GM12878 (cell line): ENCODE measurements around the gene RGS6. TPM values are rescaled to one million over a fixed set of nuclear protein-coding genes. Genes with fewer than 3 reads are reported as not detected.

Experiments
- ATAC-seq: fragments of 200-7000 bp; cut with Tn5 transposase; 3 replicates; pipeline ENCODE4 v1.9.1; 2020; ENCODE audit warnings: mild to moderate bottlenecking, moderate library complexity
- Bru-seq: library from RNA; stranded (reverse); fragments of 400-500 nt; gene quantifications from one replicate; lab custom pipeline; 2021; lab: Mats Ljungman, UMichigan
- BruChase-seq, 2 experiments: library from RNA; stranded (reverse); fragments of 400-500 nt; gene quantifications; one replicate each; lab custom pipeline; 2021; lab: Mats Ljungman, UMichigan
- BruUV-seq: library from RNA; stranded (reverse); fragments of 400-500 nt; replicated peaks from 2 replicates; lab custom pipeline; 2021; lab: Mats Ljungman, UMichigan
- CTCF ChIA-PET: fragments of 300-600 bp; sonication (Branson Sonifier 250); formaldehyde crosslinking; extraction: SDS; loops from one replicate; lab custom pipeline; 2021; ENCODE audit warnings: inconsistent platforms; lab: Yijun Ruan, JAX
- POLR2A ChIA-PET: fragments of 350-600 bp; formaldehyde crosslinking; extraction: SDS; loops from one replicate; lab custom pipeline; 2021; ENCODE audit warnings: inconsistent platforms; lab: Charles Lee
- RAD21 ChIA-PET: fragments of 300-600 bp; sonication (Branson Sonifier 250); formaldehyde crosslinking; loops from one replicate; lab custom pipeline; 2023; ENCODE audit warnings: antibody characterized with exemption; ENCODE audit not compliant: unreplicated experiment; lab: Charles Lee
- SMC1A ChIA-PET: fragments of 300-600 bp; sonication (Branson Sonifier 250); formaldehyde crosslinking; loops from one replicate; lab custom pipeline; 2023; ENCODE audit not compliant: unreplicated experiment, uncharacterized antibody; lab: Charles Lee
- DNase-seq: peaks from one replicate; pipeline ENCODE4 v3.0.0-alpha.2; 2011; ENCODE audit warnings: low read depth, low spot score
- FAIRE-seq: peaks from 3 replicates; lab custom pipeline; 2011; peaks lifted over from hg19 to GRCh38; lab: Jason Lieb, UNC
- H2AFZ ChIP-seq: 2 replicates; pipeline ENCODE4 v1.6.0; 2011; ENCODE audit warnings: low read depth, low read length, control low read depth; ENCODE audit not compliant: control insufficient read depth
- H3K27ac ChIP-seq: 2 replicates; pipeline ENCODE4 v1.5.1; 2011; ENCODE audit warnings: control low read depth; ENCODE audit not compliant: control insufficient read depth, insufficient read depth
- H3K27me3 ChIP-seq, 2 experiments: replicated peaks in 1 of 2; 2 replicates each; pipeline versions ENCODE4 v1.6.0 to v1.6.1; 2011; ENCODE audit warnings: low read length in 1 of 2; ENCODE audit not compliant: control insufficient read depth in 2 of 2, insufficient read depth in 2 of 2
- H3K36me3 ChIP-seq, 2 experiments: 2 replicates each; pipeline ENCODE4 v1.5.1; 2011; ENCODE audit warnings: low read length in 1 of 2; ENCODE audit not compliant: control insufficient read depth in 2 of 2, insufficient read depth in 2 of 2
- H3K4me1 ChIP-seq: 2 replicates; pipeline ENCODE4 v1.6.1; 2011; ENCODE audit warnings: mild to moderate bottlenecking, low read length, moderate library complexity, mixed read lengths; ENCODE audit not compliant: control insufficient read depth, insufficient read depth
- H3K4me2 ChIP-seq: 2 replicates; pipeline ENCODE4 v1.6.0; 2011; ENCODE audit warnings: control low read depth; ENCODE audit not compliant: control insufficient read depth, insufficient read depth
- H3K4me3 ChIP-seq: fragments of 200-600 bp; sonication (generic); 2 replicates; pipeline ENCODE4 v1.5.1; 2016
- H3K79me2 ChIP-seq: 2 replicates; pipeline ENCODE4 v1.6.0; 2011; ENCODE audit warnings: low read length; ENCODE audit not compliant: control insufficient read depth, insufficient read depth
- H3K9ac ChIP-seq: 2 replicates; pipeline ENCODE4 v1.8.0; 2011; ENCODE audit warnings: low read length, control low read depth, mixed read lengths; ENCODE audit not compliant: control insufficient read depth, insufficient read depth
- H3K9me3 ChIP-seq: replicated peaks from 3 replicates; pipeline ENCODE4 v1.5.1; 2011; ENCODE audit warnings: mild to moderate bottlenecking, low read length; ENCODE audit not compliant: control insufficient read depth, insufficient read depth
- H4K20me1 ChIP-seq: 2 replicates; pipeline ENCODE4 v1.6.0; 2011; ENCODE audit not compliant: control insufficient read depth, insufficient read depth
- CEBPB ChIP-seq, 2 experiments: fragments of 150-350 bp in 1 of 2; IDR thresholded peaks; 2 replicates each; pipeline ENCODE4 v1.6.1; 2012 to 2014; ENCODE audit warnings: low read depth in 2 of 2, low read length in 2 of 2, borderline replicate concordance in 1 of 2, inconsistent platforms in 1 of 2
- CUX1 ChIP-seq: IDR thresholded peaks from 2 replicates; pipeline ENCODE4 v1.6.1; 2012; ENCODE audit warnings: improper control_type of control experiment, low read depth, low read length; ENCODE audit not compliant: insufficient replicate concordance
- GABPA ChIP-seq: IDR thresholded peaks from 2 replicates; pipeline ENCODE4 v1.6.1; 2014; ENCODE audit warnings: antibody characterized with exemption, low read depth, mild to moderate bottlenecking, inconsistent platforms
- NFYA ChIP-seq: IDR thresholded peaks from 2 replicates; pipeline ENCODE4 v1.6.1; 2011; ENCODE audit warnings: low read depth, mild to moderate bottlenecking, low read length, improper control_type of control experiment, borderline replicate concordance
- NRF1 ChIP-seq: conservative IDR thresholded peaks from 2 replicates; pipeline ENCODE4 v1.6.1; 2011; ENCODE audit warnings: mild to moderate bottlenecking, low read depth, low read length, improper control_type of control experiment
- SP1 ChIP-seq: IDR thresholded peaks from one replicate; pipeline ENCODE4 v1.6.1; 2011; ENCODE audit warnings: low read depth, low read length
- SUZ12 ChIP-seq: fragments of 200-600 bp; sonication (generic); IDR thresholded peaks from one replicate; pipeline ENCODE4 v1.6.1; 2018; ENCODE audit warnings: antibody characterized with exemption, mild to moderate bottlenecking; ENCODE audit not compliant: unreplicated experiment
- WGBS: methylation state at CpG from one replicate; pipeline ENCODE4 v1.1.6; 2016; ENCODE audit warnings: low lambda C conversion rate; ENCODE audit not compliant: insufficient replicate concordance, insufficient coverage; ENCODE audit errors: missing lambda C conversion rate; 5-methylcytosine and 5-hydroxymethylcytosine counted together
- in situ Hi-C: fragments of 300-500 bp; cut with MboI; formaldehyde crosslinking; loops from 9 replicates; pipeline ENCODE4 v1.14.3; 2018; ENCODE audit warnings: mixed read lengths
- intact Hi-C: fragments of 100-400 bp; cut with micrococcal nuclease; formaldehyde crosslinking; loops from one replicate; pipeline ENCODE4 v1.14.2; 2022; ENCODE audit not compliant: unreplicated experiment
- long read RNA-seq, 2 experiments: library from polyadenylated mRNA; unstranded; transcript quantifications; one replicate each; pipeline ENCODE4 v2.0.0, GENCODE V29; 2019 to 2020
- polyA minus RNA-seq, 3 experiments: library from RNA; depleted of rRNA, polyadenylated mRNA; stranded (reverse); fragments of >200 nt; gene quantifications; 2 replicates each; pipeline ENCODE4 v1.2.3, GENCODE V29; 2011
- polyA plus RNA-seq, 11 experiments: library from polyadenylated mRNA; depleted of rRNA in 4 of 11; unstranded in 6 of 11; stranded (reverse) in 5 of 11; fragments of >200 nt; fragmentation: Nextera tagmentation in 4 of 11; fragmentation: Illumina TruSeq in 1 of 11; extraction: Ambion mirVana in 4 of 11; extraction: Trizol in 1 of 11; gene quantifications; 1 replicate in 1 of 11; 2 replicates in 10 of 11; pipeline versions ENCODE4 v1.2.1 to v1.2.3, GENCODE V29; 2011 to 2016; ENCODE audit warnings: inconsistent platforms in 2 of 11, missing spikeins in 2 of 11, low read depth in 1 of 11
- total RNA-seq, 4 experiments: library from RNA; depleted of rRNA in 3 of 4; stranded (reverse); fragments of >200 nt in 3 of 4; fragmentation: Illumina TruSeq in 1 of 4; extraction: Trizol in 1 of 4; gene quantifications; 2 replicates each; pipeline versions ENCODE4 v1.2.1 to v1.2.3, GENCODE V29; 2013 to 2021
- TF ChIP-seq, protein P1 (sequence below): fragments of 450-650 bp; formaldehyde crosslinking; IDR thresholded peaks from 2 replicates; pipeline ENCODE4 v1.4.0; 2022; ENCODE audit warnings: mild to moderate bottlenecking, moderate library complexity

Gene RGS6
- 130 and 147 TPM in 2 replicates for total RNA-seq (2013; cell fraction: nucleolus; rRNA removed)
- 10.0 and 11.0 TPM in 2 replicates for total RNA-seq (2014; rRNA removed)
- 16.8 and 18.1 TPM in 2 replicates for total RNA-seq (2014; rRNA removed; fragmentation: Illumina TruSeq; extraction: Trizol)
- 14.9 and 16.9 TPM in 2 replicates for total RNA-seq (2021)
- polyA plus RNA-seq (2011; ENCODE audit: low read depth), result 2.7 TPM
- 8.8 and 13.8 TPM in 2 replicates for polyA plus RNA-seq (2011; rRNA removed)
- 3.9 and 4.2 TPM in 2 replicates for polyA plus RNA-seq (2011; cell fraction: cytosol; rRNA removed)
- 17.2 and 20.4 TPM in 2 replicates for polyA plus RNA-seq (2011; cell fraction: nucleus; rRNA removed)
- polyA plus RNA-seq (2012), result 3.4 and 4.9 TPM in 2 replicates
- polyA plus RNA-seq (2014; fragmentation: Illumina TruSeq; extraction: Trizol), result 16.4 and 23.7 TPM in 2 replicates
- 1 to 10 TPM; 3.9 to 4.7 TPM for polyA plus RNA-seq (2014; fragmentation: Nextera tagmentation; extraction: Ambion mirVana)
- 10.3 and 13.6 TPM in 2 replicates for polyA plus RNA-seq (2014; rRNA removed)
- 10 to 100 TPM; 11.3 to 13.5 TPM for polyA plus RNA-seq (2016; fragmentation: Nextera tagmentation; extraction: Ambion mirVana)
- polyA minus RNA-seq (2011; rRNA and poly(A)+ RNA removed), result 8.8 and 9.4 TPM in 2 replicates
- 3.0 and 5.3 TPM in 2 replicates for polyA minus RNA-seq (2011; cell fraction: cytosol; rRNA and poly(A)+ RNA removed)
- 19.8 and 25.5 TPM in 2 replicates for polyA minus RNA-seq (2011; cell fraction: nucleus; rRNA and poly(A)+ RNA removed)
- percentile 72 among the genes with signal in this experiment for Bru-seq, nascent RNA
- BruChase-seq, experiment 1, labeled RNA remaining after a 6-hour chase, result percentile 78 among the genes with signal in this experiment
- percentile 82 among the genes with signal in this experiment for BruChase-seq, experiment 2, labeled RNA remaining after a 2-hour chase
- long read RNA-seq, experiment 1, partial matches to known transcripts, result 0 of 5 reads
- long read RNA-seq, experiment 1, other reads (novel, unspliced or antisense), result 5 of 5 reads
- long read RNA-seq, experiment 2, full-length matches to known transcripts, result 1 of 18 reads
- long read RNA-seq, experiment 2, partial matches to known transcripts, result 1 of 18 reads
- long read RNA-seq, experiment 2, other reads (novel, unspliced or antisense), result 16 of 18 reads

DNA sequence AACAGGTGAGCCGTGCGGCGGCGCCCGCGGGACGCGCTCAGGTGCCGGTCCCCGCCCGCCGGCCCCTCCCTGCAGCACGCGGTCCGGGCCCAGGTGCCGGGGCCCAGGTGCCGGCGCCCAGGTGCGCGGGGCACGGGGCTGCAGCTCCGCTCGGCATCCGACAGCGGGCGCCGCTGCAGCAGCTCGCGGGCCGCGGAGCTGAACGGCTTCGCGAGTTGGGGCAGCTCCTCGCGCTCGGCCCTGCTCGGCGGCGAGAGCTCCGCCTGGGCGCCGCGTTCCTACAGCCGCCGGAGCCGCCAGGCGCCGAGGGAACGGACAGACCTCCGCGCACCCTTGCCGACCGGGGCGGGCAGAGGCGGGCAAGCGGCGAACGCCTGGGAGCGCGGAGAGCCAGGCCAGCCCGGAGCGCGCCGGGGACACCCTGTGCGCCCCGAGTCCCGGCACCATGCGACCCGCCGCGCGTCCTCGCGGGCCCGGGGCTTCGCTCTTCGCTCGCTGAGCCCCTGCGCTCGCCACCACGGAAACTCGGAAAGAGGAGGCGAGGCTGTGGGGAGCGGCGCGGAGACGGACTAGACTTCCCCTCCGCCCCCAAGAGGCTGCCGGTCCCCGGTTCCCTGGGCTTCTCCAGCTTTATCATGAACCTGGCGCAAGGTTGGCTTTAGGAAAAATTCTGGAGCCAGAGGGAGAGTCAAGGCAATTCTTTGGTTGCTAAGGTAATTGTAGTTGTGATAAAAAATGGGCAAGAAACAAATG lies at the start of gene RGS6:
Gene RGS6, plus strand, starts transcription at position 201 of the 753 bp plus-strand sequence.
- ChIA-PET SMC1A (interaction anchor here (0.6 to 4.8 kb wide), 21 partner anchors 10 to 487 kb away, joined by 3 to 74 read pairs (median 4); no protein-coding TSS in a partner anchor), POLR2A (interaction anchor here (0.6 to 1.6 kb wide), 10 partner anchors 20 to 186 kb away, joined by 3 to 4 read pairs (median 3); no protein-coding TSS in a partner anchor), CTCF (interaction anchor here (0.7 to 4.3 kb wide), 35 partner anchors 10 to 792 kb away, joined by 3 to 56 read pairs (median 5); no protein-coding TSS in a partner anchor), RAD21 (interaction anchor here (0.6 to 5.4 kb wide), 32 partner anchors 10 to 828 kb away, joined by 3 to 38 read pairs (median 6); no protein-coding TSS in a partner anchor)
- peak within 1 kb of the TSS; percentile 47 for H2AFZ ChIP-seq
- no peaks in the 10 kb centered on the region for H3K36me3 ChIP-seq
- WGBS, result 2% methylated on average over 62 of the region's 92 CpGs
- no peaks in the 10 kb centered on the region; the same call in 1 of the 3 replicates for H3K9me3 ChIP-seq
- in situ Hi-C loops, result no loop called here
- peak within 1 kb of the TSS; percentile 48 for H3K27ac ChIP-seq
- H4K20me1 ChIP-seq, result no peaks in the 10 kb centered on the region
- peak within 1 kb of the TSS; percentile 58 for H3K4me3 ChIP-seq
- FAIRE-seq, result no peak
- no TSS peak for BruUV-seq
- peaks cover 0 to 6% of the 10 kb centered on the region in 2 experiments; a peak in 1 of 4 replicates for H3K27me3 ChIP-seq
- peak within 1 kb of the TSS; percentile 39 for H3K9ac ChIP-seq
- no peaks in the 10 kb centered on the region for H3K4me1 ChIP-seq
- no peak for DNase-seq
- ATAC-seq, result peak; percentile 85
- H3K4me2 ChIP-seq, result peak within 1 kb of the TSS; percentile 90
- intact Hi-C loops, result loop anchor here (2.0 to 10.0 kb wide), 7 partner anchors 34 to 488 kb away; no protein-coding TSS in a partner anchor
- H3K79me2 ChIP-seq, result peaks cover 5% of the 10 kb centered on the region
- TF ChIP-seq NRF1 (no peak), SP1 (no peak), CEBPB (IDR thresholded peaks at IDR 0.05; ENCODE audit: borderline replicate concordance in 1 of 2, low read depth in 2 of 2, low read length in 2 of 2) (no peak), CUX1 (no peak), NFYA (no peak), SUZ12 (peak; percentile 43), GABPA (no peak)
- TF ChIP-seq, protein P1, sequence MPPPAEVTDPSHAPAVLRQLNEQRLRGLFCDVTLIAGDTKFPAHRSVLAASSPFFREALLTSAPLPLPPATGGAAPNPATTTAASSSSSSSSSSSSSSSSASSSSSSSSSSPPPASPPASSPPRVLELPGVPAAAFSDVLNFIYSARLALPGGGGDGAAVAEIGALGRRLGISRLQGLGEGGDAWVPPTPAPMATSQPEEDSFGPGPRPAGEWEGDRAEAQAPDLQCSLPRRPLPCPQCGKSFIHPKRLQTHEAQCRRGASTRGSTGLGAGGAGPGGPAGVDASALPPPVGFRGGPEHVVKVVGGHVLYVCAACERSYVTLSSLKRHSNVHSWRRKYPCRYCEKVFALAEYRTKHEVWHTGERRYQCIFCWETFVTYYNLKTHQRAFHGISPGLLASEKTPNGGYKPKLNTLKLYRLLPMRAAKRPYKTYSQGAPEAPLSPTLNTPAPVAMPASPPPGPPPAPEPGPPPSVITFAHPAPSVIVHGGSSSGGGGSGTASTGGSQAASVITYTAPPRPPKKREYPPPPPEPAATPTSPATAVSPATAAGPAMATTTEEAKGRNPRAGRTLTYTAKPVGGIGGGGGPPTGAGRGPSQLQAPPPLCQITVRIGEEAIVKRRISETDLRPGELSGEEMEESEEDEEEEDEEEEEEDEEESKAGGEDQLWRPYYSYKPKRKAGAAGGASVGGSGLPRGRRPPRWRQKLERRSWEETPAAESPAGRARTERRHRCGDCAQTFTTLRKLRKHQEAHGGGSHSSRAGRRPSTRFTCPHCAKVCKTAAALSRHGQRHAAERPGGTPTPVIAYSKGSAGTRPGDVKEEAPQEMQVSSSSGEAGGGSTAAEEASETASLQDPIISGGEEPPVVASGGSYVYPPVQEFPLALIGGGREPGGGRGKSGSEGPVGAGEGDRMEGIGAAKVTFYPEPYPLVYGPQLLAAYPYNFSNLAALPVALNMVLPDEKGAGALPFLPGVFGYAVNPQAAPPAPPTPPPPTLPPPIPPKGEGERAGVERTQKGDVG (CRISPR knock-in tag), result no peak
